ENCODE results near the gene HSD17B3.
"Not testable (repeated sequence)": the region's sequence is repeated elsewhere in the genome, so short reads cannot be mapped to it uniquely, and the experiment has no call there.

HSD17B3 gene

DNA sequence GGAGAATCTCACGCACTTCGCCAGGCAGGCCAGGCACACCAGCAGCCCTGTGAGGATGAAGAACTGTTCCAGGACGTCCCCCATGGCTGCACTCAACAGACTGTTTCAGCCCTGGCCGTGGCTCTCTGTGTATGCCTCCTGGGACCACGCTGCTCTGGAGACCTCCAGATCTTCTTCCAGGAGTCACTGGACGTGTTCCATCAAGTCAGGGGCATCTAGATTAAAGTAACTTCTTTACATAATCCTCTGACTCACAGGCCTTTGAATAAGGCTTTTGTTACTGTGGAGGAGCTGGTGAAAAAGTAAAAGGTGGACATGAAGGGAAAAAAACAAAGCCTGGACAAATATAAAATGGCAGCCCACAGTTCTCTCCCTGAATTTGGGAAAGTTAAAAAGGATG, at the start of gene HSD17B3:
HSD17B3 (minus strand) TSS at position 156 of the 400 bp plus-strand sequence; CDS start at position 84, 72 bp downstream.
- no peak for DNase-seq

DNA sequence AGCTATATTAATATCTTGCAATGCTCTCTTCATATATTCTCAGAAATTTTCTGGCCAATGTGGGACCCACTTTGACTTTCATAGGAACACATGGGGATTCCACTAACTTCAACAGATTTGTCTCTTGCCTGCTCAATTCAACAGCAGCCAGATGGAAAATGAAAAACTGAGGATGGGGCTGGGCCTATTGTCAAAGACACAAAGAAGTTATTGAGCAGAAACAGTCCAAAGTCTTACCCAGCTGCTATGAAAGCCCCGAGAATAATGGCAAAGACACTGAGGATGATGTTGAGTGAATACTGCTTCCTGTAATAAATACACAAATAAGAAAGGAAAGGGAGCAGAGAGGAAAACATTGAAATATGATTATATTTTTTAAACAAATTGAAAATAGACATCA, 48.9 kb upstream of the HSD17B3 start:
- no peak for DNase-seq

DNA sequence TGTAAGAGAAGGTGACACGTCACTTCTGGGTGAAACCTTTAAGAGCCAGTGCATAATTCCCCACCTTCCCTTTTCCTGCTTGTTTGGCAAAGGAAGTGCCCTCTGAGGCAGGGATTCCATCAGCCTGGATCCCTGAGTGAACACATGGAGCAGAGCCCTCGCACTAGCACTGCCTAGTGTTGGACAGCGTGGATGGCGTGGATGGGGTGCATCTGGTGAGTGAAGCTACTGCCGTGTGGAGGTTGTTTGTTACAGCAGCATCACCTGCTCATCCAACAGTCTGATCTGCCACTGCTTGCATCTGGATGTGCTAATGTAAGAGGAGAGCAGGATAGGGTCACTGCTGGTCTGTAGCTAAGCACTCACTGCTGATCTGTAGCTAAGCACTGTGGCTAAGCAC, 46.3 kb upstream of the HSD17B3 start:
- no peak for DNase-seq

DNA sequence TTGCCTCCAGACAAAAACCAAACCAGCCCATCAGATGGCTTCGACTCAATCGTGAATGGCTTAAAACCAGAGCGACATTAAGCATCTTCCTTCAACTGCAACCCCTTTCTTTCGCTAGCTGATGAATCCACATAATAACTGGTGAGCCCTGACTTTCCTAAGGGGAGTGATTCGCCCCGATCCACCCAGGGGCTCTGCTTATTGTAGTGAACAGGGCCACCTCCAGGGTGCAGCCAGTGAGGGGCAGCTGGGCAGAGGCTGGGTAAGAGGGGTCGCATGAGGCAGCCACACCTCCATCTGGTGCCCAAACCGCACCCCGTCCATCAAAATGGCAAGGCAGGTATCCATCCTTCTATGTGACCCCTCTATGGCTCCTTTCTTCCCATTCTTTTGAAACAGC, 43.6 kb upstream of the HSD17B3 start:
- no peak for DNase-seq

DNA sequence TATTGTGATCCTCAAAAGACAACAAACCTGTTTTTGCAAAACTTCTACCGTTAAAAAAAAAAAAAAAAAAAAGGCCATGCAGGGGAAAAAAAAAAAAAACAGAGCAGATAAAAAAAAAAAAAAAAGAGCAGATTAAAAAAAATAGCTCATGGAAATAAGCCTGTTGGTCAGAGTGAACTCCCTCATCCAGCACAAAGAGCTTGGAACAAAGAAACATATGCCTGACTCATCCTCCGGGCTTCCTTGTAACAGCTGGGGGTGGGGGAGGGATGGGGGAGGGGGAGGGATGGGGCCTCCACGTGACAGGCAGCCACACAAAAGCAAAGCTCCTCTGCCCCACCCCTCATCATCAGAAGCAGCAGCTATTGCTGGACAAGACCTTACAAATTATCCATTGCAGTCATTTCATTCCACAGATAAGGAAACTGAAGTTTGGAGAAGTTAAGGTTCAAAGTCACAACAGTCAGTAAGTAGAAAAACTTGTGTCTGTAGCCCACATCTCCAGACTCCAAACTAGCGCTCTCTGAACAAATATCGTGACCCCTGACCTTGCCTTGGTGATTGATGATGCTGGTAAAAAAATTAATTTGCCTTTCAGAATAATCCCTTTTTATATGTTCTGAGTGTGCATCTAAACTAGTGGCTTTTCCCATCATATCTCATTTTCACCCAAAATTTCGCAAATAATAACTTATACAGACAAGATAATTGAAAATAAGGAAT, 42.6 kb upstream of the HSD17B3 start:
- DNase-seq = peak in 1 of 2 experiments; percentile 2

DNA sequence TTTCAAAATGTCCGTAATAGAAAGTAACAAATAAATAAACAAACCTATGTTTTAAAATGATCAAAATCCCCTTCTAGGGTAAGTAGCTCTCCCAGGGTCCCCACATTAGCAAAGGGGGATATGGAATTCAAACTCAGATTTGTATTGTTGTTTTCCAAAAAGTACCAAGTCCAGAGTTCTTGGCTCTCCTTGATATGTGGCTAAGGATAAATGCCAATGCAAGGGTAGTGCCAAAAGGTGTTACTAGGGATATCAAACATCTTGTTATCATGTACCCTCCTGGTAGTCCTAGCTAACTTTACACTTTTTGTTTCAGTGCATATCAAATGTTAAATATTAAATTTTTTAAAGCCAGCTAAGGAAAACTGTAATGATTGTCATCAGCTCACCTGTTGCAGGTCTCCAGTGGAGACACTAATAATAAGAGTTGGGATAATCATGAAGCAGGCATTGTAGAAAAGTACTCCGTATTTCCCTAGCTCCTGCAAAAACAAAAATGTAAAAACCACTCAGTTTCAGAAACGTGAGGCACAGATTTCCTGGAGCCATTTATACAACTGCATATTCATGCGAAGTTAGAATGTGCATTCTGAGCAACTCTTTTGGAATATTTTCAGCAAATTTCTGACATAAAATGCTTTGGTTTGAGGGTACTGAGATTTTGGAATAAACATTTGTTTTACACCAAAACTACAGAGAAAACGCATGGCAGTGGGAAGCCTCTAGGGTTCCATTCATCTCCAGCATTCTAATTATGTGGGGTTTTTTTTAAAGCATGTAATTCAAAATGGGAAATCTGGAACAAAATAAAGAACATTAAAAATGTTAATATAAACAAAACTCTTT, 41.8 kb upstream of the HSD17B3 start:
- no peak for DNase-seq

DNA sequence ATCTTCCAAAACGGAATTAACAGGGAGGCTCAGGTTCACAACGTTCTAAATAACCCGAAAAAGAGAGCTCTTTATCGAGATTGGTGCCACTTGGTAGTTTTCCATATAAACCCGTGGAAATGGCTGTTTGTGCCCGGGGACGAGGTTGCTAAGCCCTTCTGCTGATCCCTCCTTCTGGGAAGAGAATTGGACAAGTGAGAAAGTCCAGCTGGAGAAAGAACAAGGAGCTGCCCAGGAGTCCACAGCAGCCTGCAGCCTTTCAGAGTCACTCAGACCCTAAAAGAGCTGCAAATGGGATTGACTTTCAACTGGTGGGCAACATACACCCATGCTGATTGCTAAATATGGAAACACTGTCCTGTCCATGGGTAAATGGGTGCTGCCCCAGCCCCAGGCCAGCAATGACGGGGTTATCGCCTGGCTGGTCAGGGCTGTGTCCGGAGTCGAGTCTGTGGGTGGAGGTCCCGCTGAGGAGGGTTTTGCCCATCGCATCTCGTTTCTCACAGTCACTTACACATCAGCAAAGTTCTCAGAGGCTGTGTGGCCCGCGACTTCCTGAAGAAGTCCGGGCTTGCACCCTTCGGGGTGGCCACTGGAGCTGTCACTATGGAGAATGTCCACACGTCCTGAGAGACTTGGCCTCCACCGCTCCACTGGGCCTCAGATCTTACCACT, 40.7 kb upstream of the HSD17B3 start:
- DNase-seq = no peak

DNA sequence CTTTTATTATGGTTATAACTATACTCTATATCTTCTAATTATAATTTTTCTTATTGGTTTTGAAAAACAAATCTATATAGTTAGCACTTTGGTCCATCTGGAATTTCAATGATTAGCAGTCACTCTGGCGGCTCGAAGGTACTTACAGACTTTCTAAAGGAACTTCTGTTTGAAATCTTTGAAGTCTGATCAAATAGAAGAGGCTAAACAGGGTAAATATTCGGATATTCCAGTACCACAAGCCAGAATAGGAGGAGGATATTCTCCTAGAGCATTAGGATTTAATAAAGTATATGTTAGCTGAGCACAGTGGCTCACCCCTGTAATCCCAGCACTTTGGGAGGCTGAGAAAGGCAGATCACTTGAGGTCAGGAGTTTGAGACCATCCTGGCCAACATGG, 38.7 kb upstream of the HSD17B3 start:
- no peak for DNase-seq

DNA sequence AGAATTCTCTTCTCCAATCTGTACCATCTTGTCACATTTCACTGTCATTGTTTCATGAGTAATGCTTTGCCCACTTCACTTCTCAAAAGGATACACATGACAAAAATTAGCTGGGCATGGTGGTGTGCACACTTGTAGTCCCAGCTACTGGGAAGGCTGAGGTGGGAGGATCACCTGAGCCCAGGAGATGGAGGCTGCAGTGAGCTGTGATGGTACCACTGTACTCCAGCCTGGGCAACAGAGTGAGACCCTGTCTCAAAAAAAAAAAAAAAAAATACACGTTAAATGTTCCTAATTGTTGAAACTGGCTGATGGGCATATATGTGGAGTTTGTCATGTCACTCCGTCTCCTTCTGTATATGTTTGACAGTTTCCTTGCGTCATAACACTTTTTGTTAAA, 36.3 kb upstream of the HSD17B3 start:
- DNase-seq = no peak

DNA sequence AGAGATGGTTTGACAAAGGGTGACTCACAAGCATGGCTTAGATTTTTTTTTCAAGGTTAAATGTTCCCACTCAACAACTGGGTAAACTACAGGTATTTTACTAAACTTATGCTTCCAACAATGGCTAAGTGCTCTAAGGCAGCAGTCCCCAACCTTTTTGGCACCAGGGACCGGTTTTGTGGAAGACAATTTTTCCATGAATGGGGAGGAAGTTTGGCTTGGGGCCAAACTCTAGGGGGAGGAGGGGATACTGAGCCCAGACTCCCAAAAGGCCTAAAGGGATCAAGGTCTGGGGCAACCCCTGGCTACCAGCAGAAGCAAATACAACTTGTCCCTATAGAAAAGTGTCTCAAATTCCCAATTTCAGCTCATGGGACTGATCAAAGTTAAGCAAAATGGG, 32.0 kb upstream of the HSD17B3 start:
- no peak for DNase-seq

DNA sequence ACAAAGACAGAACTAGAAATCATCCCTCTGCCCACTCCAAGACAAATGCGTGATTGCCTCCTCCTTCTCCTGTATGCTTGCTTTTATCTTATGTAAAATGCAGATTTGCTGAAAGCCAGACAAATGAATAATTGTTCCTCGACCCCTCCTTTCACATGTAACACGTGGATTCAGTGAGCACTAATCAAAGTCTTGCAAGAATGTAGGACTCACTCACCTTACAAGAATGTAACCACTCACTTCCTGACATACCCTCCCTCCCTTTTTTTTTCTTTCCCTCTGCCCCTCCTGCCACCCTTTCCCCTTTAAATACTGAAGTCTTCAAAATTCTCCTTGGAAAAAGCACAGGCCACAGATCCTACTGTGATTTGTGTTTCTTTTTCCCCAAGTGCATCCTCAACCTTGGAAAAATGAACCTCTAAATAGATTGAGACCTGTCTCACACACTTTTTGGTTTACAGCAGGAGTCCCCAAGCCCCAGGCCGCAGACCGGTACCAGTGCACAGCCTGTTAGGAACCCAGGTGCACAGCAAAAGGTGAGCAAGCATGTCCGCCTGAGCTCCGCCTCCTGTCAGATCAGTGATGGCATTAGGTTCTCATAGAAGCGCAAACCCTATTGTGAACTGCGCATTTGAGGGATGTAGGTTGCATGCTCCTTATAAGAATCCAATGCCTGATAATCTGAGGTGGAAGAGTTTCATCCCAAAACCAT, 29.4 kb upstream of the HSD17B3 start:
- no peak for DNase-seq

DNA sequence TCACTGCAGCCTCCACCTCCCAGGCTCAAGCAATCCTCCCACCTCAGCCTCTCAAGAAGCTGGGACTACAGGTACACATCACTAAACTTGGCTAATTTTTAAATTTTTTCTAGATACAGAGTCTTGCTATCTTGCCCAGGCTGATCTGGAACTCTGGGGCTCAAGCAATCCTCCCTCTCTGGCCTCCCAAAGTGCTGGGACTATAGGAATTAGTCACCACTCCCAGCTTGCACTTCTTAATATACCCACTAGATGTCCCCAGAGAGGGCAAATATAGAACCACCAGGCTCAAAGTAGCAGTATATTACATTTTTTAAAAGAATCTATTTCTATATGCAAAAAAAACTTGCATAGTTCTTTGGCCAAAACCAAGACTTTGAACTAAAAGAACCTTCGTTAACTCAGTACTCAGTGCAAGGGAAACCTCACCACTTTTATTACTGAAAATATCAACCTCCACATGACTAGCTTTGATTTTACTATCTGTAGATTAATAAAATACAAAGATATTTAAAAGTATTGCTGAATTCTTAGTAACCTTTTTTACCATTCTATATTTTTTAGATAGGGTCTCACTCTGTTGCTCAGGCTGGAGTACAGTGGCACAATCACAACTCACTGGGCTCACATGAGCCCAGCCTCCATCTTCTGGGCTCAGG, 25.8 kb upstream of the HSD17B3 start:
- DNase-seq = peak in 1 of 2 experiments; percentile 31

DNA sequence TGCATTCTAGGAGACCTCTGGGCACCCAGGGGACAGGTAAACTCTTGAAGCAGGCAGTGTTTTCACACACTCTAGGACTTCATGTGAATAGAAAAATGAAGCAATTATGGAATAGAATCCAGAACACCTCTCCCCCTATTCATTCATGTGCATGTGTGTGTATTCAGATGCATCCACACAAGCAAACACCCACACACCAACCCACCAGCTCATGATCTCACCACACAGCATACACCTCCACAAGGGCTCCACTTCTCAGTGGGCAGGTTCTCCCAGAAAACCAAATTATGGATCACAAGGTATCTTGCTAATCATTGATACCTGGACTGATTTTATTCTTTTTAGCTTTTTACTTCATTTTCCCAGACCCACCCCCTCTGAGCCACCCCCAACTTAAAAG, 21.2 kb upstream of the HSD17B3 start:
- DNase-seq = no peak

DNA sequence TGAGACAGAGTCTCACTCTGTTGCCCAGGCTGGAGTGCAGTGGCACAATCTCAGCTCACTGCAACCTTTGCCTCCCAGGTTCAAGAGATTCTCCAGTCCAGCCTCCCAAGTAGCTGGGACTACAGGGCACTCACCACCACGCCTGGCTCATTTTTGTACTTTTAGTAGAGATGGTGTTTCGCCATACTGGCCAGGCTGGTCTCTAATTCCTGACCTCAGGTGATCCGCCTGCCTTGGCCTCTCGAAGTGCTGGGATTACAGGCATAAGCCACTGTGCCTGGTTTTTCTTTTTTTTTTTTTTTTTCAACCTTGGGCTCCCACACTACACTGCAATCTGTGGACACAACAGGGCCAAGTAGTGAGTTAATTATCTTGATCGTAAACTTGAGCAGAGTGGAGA, 20.8 kb upstream of the HSD17B3 start:
- DNase-seq = not testable (repeated sequence)

DNA sequence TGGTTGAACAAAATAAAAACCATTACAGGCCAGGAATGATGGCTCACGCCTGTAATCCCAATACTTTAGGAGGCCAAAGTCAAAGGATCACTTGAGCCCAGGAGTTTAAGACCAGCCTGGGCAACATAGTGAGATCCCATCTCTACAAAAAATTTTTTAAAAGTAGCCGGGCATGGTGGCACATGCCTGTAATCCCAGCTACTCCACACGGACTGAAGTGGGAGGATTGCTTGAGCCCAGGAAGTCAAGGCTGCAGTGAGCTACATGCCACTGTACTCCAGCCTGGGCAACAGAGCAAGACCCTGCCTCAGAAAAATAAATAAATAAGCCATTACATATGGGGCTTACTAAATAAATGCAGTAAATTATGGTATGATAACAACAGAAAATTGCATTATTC, 20.2 kb upstream of the HSD17B3 start:
- not testable (repeated sequence) for DNase-seq

DNA sequence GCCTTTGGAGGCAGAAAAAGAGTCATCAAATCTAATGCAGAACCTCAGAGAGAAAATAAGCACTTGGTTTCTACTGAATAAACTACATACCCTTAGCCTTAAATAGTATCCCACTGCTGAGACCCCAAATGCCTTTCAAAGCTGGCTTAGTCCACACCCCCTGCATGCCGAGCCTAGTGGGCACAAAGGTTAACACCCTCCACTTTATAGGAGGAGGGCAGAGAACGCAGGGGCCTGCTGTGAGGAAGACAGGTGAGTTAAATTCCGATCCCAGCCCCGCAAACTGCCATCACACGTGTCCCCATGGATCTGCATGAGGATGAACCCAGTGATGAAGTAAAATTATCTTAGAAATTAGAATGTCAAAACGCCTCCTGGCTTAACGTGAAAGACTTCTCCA, 19.5 kb upstream of the HSD17B3 start:
- DNase-seq = no peak

DNA sequence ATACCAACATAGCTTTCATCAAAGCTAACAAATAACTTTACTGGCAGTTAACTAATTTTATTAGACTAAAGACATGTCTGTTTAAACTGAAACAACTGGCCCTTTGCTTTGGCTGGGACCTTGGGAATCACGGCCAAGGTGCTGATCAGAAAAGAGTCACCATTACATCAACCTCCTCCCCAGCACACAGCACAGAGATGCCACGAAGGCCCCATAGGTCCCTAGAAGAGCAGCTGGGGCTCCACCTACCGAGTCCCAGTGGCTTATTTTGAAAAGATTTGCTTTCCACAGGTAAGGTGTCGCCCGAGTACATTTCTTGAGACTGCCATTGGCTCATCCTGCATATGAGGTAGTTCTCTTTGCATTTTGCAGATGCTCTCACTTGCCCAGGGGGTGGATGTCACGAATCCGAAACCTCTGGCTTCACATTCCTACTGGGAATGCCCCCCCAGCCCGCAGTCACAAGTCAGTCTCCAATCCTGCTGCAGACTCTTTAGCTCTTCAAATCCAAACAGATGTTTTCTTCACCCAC, 18.8 kb upstream of the HSD17B3 start:
- DNase-seq = no peak

DNA sequence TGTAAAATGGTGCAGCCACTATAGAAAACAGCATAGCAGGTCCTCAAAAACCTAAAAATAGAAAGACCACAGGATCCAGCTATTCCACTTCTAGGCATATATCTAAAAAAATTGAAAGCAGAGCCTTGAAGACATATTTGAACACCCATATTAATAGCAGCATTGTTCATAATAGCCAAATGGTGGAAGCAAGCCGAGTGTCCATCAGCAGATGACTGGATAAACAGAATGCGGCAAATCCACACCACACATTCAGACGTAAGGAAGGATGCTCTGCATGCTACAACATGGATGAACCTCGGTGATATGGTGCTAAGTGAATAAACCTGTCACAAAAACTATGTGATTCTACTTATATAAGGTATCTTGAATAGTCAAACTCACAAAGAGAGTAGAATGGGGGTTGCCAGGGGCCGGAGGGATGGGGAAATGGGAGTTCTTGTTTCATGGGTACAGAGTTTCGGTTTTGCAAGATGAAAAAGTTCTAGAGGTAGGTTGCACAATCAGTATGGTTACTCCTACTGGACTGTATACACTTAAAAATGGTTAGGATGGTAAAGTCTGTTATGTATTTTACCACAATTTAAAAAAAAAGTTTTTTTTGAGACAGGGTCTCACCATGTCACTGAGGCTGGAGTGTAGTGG, 17.1 kb upstream of the HSD17B3 start:
- no peak for DNase-seq

DNA sequence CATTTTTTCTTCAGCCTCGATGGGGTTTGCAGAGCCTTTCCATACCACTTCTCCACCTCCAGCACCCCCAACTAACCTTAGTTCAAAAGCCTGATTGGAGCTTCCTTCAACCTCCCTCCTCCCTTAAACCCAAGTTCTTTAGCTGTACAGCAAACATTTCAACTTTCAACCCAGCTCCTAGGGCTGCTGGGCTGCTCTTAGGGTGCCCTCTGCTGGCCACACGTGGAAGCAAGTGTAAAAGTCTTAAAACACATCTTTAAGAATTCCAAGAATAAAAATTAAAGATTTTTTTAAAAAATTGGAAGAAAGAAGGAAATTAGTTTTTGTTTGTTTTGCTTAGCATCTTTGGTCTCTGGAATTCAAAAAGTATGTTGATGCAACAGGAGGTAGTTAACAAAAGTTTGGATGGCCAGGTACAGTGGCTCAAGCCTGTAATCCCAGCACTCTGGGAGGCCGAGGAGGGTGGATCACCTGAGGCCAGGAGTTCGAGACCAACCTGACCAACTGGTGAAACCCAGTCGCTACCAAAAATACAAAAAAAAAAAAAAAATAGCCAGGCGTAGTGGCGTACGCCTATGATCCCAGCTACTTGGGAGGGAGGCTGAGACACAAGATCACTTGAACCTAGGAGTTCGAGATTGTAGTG, 15.5 kb upstream of the HSD17B3 start:
- DNase-seq = peak; percentile 5 to 49

DNA sequence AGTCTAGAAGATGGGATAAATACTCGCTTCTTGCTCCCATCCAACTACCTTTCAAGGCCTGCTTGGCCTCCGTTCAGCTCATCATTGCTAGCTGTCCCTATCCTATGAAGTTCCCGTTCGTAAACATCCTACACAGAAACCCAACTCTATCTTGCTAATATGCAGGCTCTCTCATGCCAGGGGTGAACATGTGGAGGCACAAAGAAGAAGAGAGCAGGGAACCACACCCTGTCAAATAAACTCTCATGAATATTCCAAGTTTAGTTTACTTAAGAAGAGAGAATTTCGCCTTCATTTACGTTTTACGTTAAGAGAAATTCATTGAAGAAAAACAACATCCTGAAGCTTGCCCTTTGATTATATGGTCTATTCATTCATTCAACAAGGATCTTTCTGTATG, 7.9 kb upstream of the HSD17B3 start:
- DNase-seq = no peak

DNA sequence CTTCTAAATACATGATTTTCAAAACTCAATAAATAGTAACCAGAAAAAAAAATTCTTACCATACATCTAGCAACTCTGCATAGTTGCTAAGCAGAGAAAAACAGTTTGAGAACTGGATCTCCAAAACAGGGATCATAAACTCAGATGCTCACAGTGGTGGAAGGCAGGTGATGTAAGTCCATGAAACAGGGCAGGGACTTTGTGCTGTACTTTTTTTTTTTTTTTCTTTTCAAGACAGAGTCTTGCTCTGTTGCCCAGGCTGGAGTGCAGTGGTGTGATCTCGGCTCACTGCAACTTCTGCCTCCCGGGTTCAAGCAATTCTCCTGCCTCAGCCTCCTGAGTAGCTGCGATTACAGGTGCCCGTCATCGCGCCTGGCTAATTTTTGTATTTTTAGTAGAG, 5.0 kb upstream of the HSD17B3 start:
- not testable (repeated sequence) for DNase-seq
